ENCODE measurements around the gene USP14.

DNA sequence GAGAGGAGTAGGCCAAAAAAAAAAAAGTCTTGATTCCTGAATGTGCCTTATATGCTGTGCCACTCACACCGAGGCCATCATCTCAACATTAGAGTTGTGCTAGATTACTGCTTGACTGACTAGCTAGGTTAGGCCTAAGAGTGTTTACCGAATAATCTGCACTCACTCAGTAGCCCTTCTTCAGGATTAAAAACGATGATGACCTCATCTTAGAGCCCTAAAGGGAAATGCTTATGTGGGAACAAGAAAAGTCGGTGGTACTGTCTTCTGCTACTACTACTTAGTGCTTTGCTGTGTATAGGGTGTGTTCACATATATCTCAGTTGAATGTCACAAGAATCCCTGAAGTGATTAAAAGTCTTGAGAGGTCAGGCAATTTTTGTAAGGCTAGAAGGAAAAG, 55.1 kb downstream of the USP14 start:
- TF ChIP-seq POLR2A (IDR thresholded peaks at IDR 0.05), result no peak
- TF ChIP-seq, protein P1, sequence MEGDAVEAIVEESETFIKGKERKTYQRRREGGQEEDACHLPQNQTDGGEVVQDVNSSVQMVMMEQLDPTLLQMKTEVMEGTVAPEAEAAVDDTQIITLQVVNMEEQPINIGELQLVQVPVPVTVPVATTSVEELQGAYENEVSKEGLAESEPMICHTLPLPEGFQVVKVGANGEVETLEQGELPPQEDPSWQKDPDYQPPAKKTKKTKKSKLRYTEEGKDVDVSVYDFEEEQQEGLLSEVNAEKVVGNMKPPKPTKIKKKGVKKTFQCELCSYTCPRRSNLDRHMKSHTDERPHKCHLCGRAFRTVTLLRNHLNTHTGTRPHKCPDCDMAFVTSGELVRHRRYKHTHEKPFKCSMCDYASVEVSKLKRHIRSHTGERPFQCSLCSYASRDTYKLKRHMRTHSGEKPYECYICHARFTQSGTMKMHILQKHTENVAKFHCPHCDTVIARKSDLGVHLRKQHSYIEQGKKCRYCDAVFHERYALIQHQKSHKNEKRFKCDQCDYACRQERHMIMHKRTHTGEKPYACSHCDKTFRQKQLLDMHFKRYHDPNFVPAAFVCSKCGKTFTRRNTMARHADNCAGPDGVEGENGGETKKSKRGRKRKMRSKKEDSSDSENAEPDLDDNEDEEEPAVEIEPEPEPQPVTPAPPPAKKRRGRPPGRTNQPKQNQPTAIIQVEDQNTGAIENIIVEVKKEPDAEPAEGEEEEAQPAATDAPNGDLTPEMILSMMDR (IDR thresholded peaks at IDR 0.05 in 8 of 11, conservative IDR thresholded peaks at IDR 0.05 in 3 of 11), result no peak

Data from spleen (tissue), 7 donors.